Embryonic facial prominence (tissue), 1 donor: Measurements from ENCODE around the gene FBXO34.
"Not testable (repeated sequence)": the region's sequence is repeated elsewhere in the genome, so short reads cannot be mapped to it uniquely, and the experiment has no call there.

Experiments
- DNase-seq: peaks from one replicate; pipeline ENCODE4 v3.0.0-alpha.2; 2016; ENCODE audit errors: extremely low spot score

The FBXO34 gene

GRCh38 chr14:55309154-55309553 lies 37.9 kb downstream of the FBXO34 start:
- no peak for DNase-seq

- no peak for DNase-seq
Observed at GRCh38 chr14:55309761-55310365, 38.6 kb downstream of the FBXO34 start.

DNA sequence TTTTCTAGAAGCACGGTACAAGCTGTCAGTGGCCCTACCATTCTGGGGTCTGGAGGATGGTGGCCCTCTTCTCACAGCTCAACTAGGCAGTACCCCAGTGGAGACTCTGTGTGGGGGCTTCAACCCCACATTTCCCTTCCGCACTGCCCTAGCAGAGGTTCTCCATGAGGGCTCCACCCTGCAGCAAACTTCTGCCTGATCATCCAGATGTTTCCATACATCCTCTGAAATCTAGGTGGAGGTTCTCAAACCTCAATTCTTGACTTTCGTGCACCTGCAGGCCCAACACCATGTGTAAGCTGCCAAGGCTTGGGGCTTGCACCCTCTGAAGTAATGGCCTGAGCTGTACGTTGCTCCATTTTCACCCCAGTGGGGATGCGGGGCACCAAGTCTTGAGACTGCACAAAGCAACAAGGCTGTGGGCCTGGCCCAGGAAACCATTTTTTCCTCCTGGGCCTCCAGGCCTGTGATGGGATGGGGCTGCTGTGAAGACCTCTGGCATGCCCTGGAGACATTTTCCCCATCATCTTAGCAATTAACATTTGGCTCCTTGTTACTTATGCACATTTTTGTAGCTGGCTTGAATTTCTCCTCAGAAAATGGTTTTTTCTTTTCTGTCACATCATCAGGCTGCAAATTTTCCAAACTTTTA lies 41.3 kb downstream of the FBXO34 start:
- not testable (repeated sequence) for DNase-seq

- no peak for DNase-seq
Observed at GRCh38 chr14:55313480-55313879, 42.3 kb downstream of the FBXO34 start.

GRCh38 chr14:55314449-55314848 lies 43.2 kb downstream of the FBXO34 start:
- DNase-seq, result no peak

GRCh38 chr14:55316564-55316963 lies 45.3 kb downstream of the FBXO34 start:
- no peak for DNase-seq

DNA sequence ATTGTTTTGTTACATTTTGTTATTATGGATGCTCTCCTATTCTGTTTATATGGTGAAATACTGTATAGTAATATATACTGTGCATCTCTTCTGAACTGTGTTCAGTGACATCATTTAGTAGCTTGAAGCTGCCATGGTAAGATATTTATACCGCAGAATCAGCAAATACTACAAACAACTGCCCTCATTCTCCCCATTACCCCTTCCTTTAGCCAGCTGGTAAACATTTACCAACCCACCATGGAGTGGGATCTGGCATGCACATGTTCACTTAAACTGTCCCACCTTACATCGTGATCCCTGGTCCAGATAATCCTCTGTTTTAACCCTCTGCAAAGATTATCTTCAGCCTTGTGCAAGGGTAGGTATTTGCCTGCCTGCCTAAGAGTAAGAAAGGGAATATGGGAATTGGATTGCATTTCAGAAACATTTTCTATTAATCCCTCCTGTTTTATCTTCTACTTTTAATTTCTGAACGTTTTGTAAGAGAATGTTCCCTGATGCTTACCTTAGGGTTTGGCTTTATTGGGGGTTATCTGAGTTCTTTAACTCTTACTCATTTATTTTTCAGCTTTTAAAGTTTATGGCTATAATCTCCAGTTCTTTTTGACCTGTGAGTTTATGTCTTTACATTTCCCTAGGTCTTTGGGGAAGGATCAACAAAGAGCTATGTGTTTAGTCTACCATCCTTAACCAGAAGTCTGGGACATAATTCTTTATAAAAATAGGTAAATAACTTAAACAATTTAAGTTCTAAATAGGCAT lies 46.5 kb downstream of the FBXO34 start:
- DNase-seq, result no peak

GRCh38 chr14:55318694-55319093 lies 47.5 kb downstream of the FBXO34 start:
- no peak for DNase-seq

GRCh38 chr14:55323910-55324309 lies 52.7 kb downstream of the FBXO34 start:
- no peak for DNase-seq

- DNase-seq, result no peak
Observed at GRCh38 chr14:55324812-55325211, 53.6 kb downstream of the FBXO34 start.

- no peak for DNase-seq
Observed at GRCh38 chr14:55327179-55327578, 56.0 kb downstream of the FBXO34 start.

DNA sequence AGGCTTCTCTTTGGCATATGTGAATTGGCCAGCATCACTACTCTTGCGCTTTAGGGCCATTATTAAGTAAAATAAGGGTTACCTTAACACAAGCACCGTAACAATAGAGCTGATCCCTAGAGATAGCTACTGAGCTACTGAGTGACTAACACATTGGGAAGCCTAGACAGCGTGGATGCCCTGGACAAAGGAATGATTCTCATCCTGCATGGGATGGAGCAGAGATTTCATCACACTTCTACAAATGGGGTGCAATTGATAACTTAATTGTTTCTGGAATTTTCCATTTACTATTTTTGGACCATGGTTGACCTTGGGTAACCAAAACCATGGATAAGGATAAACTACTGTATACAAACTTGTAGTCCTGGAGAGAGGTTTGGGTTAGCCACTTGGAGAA lies 57.1 kb downstream of the FBXO34 start:
- DNase-seq, result no peak

DNA sequence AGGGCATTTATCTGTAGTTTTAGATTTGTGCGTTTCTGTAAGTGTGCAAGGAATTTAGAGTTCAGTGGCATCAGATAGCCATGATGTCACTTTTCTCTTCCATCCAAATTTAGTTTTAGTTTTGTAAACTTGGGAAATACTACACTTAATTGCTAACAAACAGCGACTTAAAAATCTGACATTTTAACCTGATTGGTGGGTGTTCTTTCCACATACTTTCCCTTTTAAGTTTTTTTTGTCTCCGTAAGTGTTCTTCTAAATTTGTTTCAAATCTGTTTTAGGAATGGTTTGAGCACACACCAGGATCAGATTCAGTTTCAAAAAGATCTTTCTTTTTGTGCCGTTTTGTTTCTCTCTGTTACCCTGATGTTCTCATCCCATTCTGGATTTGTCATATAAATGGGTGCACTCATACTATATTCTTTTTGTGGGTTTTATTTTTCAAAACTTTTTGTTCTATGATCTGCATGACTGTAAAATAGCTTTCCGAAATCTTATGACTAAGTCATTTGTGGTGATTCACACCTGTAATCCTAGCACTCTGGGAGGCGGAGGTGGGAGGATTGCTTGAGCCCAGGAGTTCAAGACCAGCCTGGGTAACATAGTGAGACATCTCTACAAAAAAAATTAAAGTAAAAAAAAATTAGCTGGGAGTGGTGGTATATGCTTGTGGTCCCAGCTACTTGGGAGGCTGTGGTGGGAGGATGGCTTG lies 58.9 kb downstream of the FBXO34 start:
- no peak for DNase-seq

GRCh38 chr14:55332654-55333570 lies 61.7 kb downstream of the FBXO34 start:
- DNase-seq, result no peak

DNA sequence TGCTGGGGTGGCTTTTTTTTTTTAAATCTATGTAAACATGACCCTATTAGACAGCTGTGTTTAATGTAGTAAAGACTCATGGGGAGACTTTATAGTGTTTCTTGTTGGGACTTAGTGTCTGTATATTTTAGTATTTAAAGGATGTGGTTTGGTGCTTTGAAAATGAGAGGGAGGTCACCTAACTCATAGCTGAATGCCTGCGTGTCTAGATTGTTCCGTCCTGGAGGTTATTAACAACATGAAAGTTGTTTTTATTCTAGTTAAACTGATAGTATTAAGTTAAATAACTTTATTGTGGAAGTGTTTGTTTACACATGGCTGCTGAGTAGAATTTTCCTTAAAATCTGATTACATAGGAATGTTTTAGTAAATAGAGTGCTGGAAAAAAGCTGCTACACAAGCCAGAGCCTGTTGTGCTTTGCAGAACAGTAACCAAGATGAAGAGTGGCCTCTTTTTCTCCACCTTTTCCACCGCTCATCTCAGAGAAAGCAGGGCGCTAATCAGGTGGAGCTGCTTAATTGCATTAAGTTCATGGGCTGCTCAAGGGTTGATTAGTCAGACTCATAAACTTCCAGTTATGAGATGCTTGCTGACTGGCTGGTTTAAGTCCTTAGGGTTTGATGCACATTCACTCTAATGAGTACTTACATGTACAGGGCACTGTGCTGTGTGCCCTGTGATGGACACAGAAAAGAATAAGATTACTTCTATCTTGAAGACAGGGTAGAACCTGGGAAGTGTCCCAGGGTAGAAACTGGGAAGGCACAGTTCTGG lies 62.7 kb downstream of the FBXO34 start:
- no peak for DNase-seq

DNA sequence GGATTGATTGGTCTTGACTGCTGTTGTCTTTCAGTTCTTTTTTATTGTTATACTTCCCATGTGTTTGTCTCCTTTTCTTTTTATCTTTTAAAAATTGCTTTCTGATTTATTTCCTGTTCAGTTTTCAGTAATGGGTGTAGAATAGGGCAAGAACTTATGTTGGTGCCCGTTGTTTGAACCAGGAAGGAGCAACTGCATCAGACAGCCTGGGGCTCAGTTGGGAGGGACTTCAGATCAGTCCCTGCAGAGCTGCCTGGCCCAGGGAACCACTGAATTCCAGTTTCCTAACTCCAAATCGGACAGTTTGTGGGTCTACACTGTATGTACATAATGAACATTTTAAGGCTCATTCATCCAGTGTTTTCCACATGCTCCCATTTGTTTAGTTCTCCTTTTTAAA lies 64.9 kb downstream of the FBXO34 start:
- DNase-seq, result no peak

GRCh38 chr14:55336691-55337090 lies 65.5 kb downstream of the FBXO34 start:
- DNase-seq, result no peak

- DNase-seq, result no peak
Observed at GRCh38 chr14:55339770-55340169, 68.5 kb downstream of the FBXO34 start.

DNA sequence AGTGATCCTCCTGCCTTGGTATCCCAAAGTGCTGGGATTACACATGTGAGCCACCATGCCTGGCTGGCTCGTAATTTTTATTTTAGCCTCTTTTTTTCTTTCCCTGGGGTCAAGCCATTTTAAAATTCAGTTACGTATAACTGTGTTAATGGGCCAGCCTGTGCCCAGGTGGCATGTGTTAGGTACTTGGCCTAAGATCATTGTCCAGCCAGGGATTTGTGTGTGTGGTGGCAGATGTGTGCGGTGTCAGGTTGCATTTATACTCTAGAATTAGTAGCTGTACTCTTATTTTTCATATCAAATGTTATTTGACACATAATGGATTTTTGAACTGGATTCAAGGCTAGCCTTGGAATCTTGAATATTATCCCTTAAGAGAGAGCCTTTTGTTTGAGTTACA lies 69.3 kb downstream of the FBXO34 start:
- DNase-seq, result no peak

DNA sequence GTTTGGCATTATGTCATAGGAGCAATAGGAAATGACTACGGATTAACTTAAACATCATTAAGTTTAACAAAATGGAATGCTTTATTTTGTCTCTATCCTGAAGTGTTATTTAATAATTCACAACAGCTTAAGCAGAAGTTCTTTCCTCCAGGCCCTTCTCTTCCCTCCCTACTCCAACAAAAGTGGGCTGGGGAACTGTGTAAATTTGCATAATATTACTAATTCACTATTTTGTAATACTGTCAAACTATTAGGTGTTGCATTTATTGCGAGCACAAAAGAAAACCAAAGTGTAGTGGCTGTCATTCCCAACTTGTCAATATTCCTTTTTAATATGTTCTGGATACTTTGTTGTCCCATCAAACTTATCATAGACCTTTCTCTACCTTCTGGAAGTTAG lies 70.6 kb downstream of the FBXO34 start:
- no peak for DNase-seq
